Limb (tissue), 2 donors: Measurements from ENCODE around the gene MARK3.

Experiments
- DNase-seq, 2 donors: peaks; one replicate each; pipeline ENCODE4 v3.0.0-alpha.2; 2016; ENCODE audit errors: extremely low spot score in 2 of 2

MARK3 gene

DNA sequence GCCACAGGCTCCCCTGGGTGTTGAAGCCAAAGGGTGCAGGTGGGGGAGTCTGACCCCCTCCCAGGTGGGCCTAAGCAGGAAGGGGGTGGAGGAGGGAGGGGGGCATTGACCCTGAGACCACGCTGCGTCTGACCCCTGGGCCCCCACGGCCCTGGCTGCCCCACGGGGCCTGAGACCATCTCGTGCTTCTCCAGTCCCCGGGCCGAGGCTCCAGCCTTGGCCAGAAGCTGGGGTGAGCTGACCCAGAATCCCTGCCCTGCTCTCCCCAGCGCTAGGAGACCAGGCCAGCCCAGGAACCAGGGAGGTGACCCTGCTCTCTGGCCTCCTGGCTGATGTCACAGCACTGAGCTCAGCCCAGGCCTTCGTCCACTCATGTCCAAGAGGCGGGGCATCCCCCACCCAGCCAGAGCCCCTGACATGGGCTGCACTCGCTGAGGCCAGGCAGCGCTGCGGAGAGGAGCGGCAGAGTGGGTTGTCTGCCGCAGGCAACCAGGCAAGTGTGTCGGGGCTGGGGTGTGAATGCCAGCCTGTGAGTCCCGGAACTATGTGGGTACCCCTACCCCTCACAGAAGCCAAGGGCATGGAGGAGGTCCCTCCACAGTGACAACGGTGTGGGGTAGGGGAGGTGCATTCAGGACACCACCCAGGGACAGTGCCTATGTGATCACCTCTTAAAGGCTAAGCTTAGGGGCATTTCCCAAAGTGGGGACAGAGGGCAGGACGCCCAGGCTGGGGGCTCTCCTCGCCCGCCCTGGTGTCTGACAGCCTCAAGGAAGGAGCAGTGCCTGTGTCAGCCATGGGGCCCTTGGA, 150.1 kb downstream of the MARK3 start:
- no peak for DNase-seq

- no peak for DNase-seq
These were observed 150.8 kb downstream of the MARK3 start for GRCh38 chr14:103535891-103536565.

DNA sequence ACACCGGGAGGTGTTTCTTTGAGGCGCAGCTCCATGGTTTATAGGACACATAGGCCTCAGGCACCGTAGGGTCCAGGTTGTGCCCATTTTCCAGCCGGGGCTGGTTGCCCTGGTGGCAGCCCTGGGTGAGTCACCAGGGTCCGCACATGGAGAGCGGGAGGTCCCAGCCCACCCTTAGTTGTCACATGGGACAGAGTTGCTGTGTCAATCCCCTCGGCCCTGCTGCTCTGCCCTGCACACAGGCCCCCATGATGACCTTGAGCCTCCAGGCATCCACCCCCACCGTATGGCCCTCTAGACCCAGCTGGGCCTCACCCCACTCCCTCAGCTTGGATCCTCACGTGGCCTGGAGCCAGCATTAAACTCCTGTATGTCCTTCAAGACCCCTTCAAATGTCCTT, 151.5 kb downstream of the MARK3 start:
- no peak for DNase-seq

DNA sequence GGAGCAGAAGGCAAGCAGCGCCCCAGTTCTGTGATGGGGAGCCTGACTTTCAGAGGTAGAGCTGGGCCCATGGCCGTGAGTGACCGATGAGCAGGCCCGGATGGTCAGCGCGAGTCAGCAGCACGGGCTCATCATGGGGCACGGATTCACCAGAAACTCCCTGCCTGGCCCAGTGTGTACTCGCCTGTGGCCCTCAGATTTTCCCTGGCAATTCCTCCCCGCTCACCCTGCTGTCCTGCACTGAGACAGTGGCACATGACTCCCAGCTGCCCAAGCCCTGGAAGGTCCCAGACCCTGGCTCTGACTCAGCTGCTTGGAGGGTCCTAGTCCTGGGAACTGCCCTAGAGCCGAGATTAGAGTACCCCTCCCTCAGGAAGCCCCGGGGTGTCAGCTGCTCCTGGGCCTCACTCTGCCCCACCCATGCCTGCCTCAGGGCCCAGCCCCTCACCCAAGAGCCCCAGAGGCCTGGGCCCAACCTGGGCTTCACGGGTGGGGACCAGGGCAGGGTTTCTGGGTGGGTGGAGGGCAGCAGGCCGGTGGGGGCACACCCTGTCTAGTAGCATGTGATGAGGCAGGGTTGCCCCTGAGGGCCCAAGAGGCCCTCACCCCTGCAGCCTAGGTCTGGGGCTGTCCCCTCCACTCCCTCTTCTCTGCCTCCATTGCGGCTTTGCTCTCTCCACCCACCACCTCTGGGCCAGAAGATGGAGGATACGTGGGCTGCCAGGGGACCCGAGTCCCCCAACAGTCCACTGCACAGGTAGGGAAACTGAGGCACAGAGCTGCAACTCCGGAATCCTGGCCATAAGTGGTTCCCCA, 152.2 kb downstream of the MARK3 start:
- DNase-seq = no peak

DNA sequence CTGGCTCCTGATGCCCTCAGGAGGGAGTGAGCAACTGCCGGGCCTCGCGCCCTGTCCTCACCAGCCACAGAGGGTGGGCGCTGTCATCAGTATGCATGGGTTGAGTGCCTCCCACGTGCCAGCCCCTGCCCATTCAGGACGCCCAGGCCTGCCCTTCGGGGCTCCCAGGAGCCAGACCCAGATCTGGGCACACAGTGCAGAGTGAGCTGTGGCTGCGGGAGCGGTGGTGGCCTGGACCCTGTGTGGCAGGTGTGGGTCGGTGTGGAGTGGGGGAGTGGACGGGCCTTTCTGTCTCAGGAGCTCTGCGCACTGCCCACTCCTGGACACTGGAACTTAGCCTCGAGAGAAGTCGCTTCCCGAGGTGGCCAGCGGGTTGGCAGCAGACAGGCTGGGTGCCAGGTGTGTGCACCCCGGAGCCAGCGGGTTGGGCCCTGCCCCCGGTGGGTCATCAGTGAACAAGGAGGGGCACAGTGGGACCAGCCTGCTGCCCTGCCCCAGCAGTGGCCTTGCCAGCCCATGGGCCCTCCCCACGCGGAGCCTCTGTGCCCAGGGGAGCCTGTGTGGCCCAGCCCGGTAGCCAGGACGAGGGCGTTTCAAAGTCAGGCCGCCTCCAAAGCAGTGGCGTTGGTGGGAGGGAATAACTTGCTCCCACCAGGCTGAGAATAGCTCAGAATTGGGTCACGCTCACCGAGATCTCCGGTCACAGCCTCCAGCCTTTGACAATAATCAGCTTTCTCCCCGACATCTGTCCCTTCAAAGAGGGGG, 153.3 kb downstream of the MARK3 start:
- DNase-seq = no peak

DNA sequence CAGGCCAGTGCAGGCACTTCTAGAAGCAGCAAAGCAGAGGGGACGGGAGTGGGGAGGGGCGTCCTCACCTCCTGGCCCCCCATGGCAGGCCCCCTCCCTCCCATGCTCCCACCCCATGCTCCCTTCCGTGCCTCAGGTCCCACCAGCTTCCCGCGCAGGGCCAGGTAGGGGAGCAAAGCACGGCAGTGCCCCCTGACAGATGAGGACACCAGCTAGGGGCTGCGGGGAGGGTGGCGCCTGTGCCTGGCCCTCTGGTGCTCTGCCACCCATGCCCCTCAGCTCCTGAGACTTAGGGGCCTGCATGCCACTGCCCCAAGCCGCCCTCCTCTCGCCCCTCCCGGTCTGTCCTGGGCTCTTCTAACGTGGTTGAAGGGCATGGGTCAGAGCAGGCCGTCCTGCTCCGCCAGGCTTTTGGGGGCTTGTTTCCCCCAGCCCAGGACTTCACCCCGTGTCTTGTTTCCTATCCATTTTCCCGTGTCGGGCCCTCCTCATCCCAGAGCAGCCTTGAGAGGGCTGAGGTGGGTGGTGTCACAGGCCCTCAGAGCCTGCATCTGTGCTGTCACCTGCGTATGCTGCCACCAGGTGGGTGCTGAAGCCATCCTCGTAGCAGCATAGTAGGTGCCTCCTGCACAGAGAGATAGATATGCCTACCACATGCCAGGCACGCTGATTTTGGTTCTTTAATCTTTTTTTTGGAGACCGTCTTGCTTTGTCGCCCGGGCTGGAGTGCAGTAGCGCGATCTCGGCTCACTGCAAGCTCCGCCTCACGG, 154.0 kb downstream of the MARK3 start:
- DNase-seq = no peak

- no peak for DNase-seq
These were observed 155.8 kb downstream of the MARK3 start for GRCh38 chr14:103540821-103541708.

DNA sequence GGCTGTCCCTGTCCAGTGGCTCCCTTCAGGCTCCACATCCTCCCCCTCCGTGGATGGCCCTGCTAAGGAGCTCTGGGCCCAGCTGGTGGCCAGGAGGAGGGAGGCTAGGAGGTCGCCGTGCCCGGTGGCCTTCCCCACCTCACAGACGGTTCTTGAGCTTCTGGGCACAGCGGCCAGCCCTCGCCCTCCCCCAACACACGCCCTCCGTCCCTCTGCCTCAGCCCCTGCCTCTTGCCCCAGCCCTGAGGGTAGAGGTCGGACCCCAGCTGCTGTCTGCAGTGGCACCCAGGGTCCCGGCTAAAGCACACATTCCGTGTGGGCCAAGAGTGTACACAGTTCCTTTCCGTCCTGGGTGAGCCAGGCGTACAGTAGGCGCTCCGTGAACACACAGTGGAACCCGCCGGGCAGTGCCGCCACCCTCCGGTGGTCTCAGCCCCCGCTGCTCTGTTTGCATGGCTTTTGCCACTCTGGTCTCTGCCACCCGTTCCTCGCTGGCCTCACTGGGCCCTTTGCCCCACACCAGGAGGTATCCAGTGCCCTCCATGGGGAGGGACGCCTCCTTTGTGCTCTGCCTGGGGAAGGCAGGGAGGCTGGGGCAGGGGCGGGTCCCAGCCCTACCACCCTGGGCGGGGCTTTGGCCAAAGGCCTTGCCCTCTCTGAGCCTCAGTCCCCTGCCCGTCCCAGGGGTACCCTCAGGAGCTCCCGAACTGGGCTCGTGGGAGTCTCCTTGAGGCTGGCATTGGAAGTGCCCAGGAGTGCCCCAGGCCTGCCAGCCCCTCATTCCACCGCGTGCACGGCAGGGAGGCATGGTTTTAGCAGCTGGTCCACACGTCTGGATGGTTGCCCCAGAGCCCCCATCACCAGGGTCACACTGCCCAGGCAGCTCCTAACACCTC, 156.7 kb downstream of the MARK3 start:
- no peak for DNase-seq

DNA sequence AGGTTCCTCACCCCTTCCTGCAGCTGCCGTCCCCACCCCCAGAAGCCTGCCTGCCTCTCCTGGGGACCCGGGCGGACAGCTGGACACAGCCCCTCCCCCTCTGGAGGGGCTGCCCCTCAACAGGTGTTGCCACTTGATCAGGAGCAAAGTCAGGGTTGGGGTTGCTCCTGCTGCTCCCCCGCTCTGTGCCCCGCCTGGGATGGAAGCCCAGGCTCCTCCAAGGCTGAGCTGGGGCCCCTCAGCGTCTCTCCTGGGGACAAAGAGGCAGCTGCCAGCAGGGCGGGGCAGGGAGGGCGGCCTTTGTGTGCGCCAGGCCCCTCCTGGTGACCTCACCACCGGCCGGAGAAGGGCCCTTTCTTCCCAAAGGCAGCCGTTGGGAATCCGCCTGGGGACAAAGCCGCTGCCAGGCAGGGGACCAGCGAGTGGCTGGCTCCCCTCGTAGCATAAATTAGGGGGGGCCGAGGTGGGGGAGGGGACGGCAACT, 157.4 kb downstream of the MARK3 start:
- DNase-seq = peak in 1 of 2 donors; percentile 82

- no peak for DNase-seq
These were observed 157.9 kb downstream of the MARK3 start for GRCh38 chr14:103543140-103543539.

GRCh38 chr14:103543721-103544387, 158.6 kb downstream of the MARK3 start:
- DNase-seq = no peak

DNA sequence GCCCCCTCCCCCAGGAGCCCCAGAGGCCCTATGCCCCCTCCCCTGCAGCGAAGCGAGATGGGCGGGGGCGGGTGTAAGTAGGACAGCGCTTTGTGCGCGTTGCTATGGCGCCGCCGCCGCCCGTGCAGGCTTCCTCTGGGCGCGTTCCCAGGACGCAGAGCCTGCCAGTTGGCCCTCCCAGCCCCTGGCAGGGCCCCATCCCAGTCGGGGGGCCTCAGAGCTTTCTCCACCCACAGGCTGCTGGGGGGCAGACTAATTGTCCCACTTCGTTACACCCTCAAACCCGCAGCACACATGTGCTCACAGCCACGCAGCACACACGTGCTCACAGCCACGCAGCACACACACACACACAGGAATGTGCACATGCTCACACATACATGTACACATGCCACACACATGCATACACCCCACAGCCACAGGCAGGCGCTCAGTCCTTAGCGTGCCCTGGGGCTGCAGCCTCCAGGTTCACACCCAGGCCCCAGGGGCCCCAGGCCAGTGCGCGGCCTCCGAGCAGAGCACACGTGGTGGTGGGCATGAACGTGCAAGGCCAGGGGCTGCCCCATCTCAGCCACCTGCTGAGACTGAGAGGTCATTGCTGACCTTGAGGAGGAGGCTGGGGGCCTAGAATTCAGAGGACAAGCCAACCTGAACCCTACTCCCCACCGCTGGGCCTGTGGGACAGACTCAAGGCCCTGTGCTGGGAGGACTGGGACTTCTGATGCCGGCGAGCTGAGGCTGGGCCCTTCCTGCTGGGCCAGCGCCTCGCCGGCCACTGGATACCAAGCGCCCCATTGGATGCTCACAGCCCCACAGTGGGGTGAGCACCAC, 159.4 kb downstream of the MARK3 start:
- DNase-seq = no peak

DNA sequence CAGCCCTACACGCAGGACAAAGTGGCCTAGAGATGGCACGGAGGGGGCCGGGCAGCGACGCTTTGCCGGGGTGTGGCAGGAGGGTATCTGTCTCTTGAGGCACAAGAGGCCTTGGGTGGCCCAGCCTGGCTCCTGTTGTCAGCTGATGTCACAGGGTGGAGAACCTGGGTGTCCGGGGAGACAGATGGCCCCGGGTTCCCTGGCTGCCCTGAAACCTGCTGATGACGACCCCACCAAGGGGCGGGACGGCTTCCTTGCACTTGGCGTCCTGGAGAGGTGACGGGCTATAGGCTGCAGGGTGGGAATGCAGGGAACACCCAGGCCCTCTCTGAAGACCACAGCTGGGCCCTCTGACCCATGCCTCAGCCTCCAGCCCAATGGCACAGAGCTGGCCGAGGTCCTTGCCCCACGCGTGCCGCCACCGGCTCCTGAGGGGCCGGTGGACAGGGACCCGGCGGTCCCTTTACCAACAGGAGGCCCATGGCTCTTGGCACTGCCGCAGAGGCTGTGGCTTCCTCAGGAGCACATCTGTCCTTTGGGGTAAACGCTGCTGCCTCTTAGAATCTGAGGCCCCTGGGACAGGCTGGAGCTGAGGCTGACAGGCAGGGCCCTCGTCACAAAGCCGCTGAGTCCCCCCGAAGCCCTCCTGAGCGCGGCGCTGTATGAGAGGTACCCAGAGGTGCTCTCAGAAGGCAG, 160.2 kb downstream of the MARK3 start:
- DNase-seq = no peak

DNA sequence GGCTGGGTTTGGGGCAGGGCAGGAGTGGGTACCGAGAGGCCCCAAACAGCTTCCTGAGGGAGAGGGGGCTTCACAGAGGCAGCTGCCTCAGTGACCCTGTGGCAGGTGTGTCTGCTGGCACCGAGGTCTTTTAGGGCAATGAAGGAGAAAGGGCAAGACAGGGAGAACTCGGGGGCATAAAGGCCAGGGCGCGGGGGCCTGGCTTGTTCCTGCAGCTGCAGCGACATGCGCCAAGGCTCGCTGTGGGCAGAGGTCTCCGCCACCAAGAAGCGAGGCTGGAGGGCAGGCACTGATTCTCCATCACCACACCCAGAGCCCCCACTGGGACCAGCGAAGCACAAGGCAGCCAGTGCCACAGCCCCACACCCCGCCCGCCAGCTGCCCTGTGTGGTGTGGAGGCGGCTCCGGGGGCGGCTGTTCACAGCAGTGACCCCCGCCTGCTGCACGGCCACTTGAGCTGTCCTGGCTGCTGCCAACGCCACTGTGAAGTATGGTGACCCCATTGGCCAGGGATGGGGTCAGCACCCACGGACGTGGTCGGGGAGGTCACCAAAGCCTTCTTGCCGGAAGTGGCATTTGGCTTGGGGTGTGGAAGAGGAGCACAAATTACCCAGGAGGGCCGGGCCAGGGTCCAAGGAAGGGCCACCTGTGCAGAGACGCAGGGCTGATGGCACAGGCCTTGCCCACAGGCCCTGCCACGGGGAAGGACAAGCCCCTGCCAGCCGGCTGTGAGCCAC, 160.9 kb downstream of the MARK3 start:
- no peak for DNase-seq

- DNase-seq = peak in 1 of 2 donors; percentile 86
These were observed 161.6 kb downstream of the MARK3 start for GRCh38 chr14:103546652-103547454.
